PC-3 (cell line): Measurements from ENCODE around the gene PLGLB1. TPM values are rescaled to one million over a fixed set of nuclear protein-coding genes. Genes with fewer than 3 reads are reported as not detected.
"Not testable (repeated sequence)": the region's sequence is repeated elsewhere in the genome, so short reads cannot be mapped to it uniquely, and the experiment has no call there.

ENCODE experiments used
- ATAC-seq: fragments of 200-7000 bp; cut with Tn5 transposase; 2 replicates; pipeline ENCODE4 v1.9.1; 2020; ENCODE audit warnings: mild to moderate bottlenecking, moderate library complexity
- BruUV-seq: library from RNA; stranded (reverse); fragments of 400-500 nt; replicated peaks from 2 replicates; lab custom pipeline; 2021; lab: Mats Ljungman, UMichigan
- CTCF ChIA-PET: fragments of 300-600 bp; sonication (Branson Sonifier 250); formaldehyde crosslinking; loops from one replicate; lab custom pipeline; 2022; ENCODE audit warnings: antibody characterized with exemption; lab: Charles Lee
- POLR2A ChIA-PET: fragments of 300-600 bp; sonication (Branson Sonifier 250); formaldehyde crosslinking; loops from one replicate; lab custom pipeline; 2022; ENCODE audit warnings: antibody characterized with exemption; ENCODE audit not compliant: unreplicated experiment; lab: Charles Lee
- DNase-seq: peaks from one replicate; pipeline ENCODE4 v3.0.0-alpha.2; 2015
- H2AFZ ChIP-seq: fragments of 300-600 bp; sonication (generic); 2 replicates; pipeline ENCODE4 v1.6.0; 2016; ENCODE audit warnings: antibody characterized with exemption, low read length
- H3F3A ChIP-seq: fragments of 300-600 bp; sonication (generic); one replicate; pipeline ENCODE4 v1.6.0; 2017; ENCODE audit warnings: antibody characterized with exemption, low read length, control low read depth, mild to moderate bottlenecking; ENCODE audit not compliant: unreplicated experiment
- H3K27ac ChIP-seq: fragments of 300-600 bp; sonication (generic); 2 replicates; pipeline ENCODE4 v1.5.1; 2016; ENCODE audit warnings: mild to moderate bottlenecking, low read length
- H3K27me3 ChIP-seq: fragments of 300-600 bp; sonication (generic); 2 replicates; pipeline ENCODE4 v1.6.1; 2016; ENCODE audit warnings: low read length, mixed read lengths
- H3K36me3 ChIP-seq: fragments of 300-600 bp; sonication (generic); 2 replicates; pipeline ENCODE4 v1.6.1; 2016; ENCODE audit warnings: low read depth, mixed run types, low read length, mixed read lengths
- H3K4me1 ChIP-seq: fragments of 300-600 bp; sonication (generic); 2 replicates; pipeline ENCODE4 v1.5.1; 2016; ENCODE audit warnings: low read length; ENCODE audit not compliant: insufficient read depth
- H3K4me2 ChIP-seq: fragments of 300-600 bp; sonication (generic); 2 replicates; pipeline ENCODE4 v1.6.0; 2016; ENCODE audit warnings: low read length
- H3K4me3 ChIP-seq: fragments of 300-600 bp; sonication (generic); 2 replicates; pipeline ENCODE4 v1.5.1; 2016; ENCODE audit warnings: mild to moderate bottlenecking, low read length, mixed read lengths
- H3K79me2 ChIP-seq: fragments of 300-600 bp; sonication (generic); 2 replicates; pipeline ENCODE4 v1.6.1; 2017; ENCODE audit warnings: low read length, mixed read lengths
- H3K9ac ChIP-seq: fragments of 300-600 bp; sonication (generic); 2 replicates; pipeline ENCODE4 v1.6.0; 2016; ENCODE audit warnings: mild to moderate bottlenecking, low read length
- H3K9me2 ChIP-seq: fragments of 300-600 bp; sonication (generic); replicated peaks from 2 replicates; pipeline ENCODE4 v1.6.1; 2016; ENCODE audit warnings: mixed run types, low read length, mixed read lengths
- H3K9me3 ChIP-seq: fragments of 300-600 bp; sonication (generic); 2 replicates; pipeline ENCODE4 v1.6.1; 2016; ENCODE audit warnings: low read length, mixed read lengths
- H4K20me1 ChIP-seq: fragments of 300-600 bp; sonication (generic); 2 replicates; pipeline ENCODE4 v1.6.1; 2016; ENCODE audit warnings: low read length, mixed read lengths
- intact Hi-C: fragments of 100-400 bp; cut with micrococcal nuclease; formaldehyde crosslinking; loops from 2 replicates; pipeline ENCODE4 v1.9.0; 2023
- total RNA-seq: library from RNA; depleted of rRNA; stranded (reverse); fragments of >200 nt; gene quantifications from 2 replicates; pipeline ENCODE4 v1.2.3, GENCODE V29; 2014

Gene PLGLB1
- total RNA-seq, 1 experiment from 2014 or later, result 0.62 TPM

DNA sequence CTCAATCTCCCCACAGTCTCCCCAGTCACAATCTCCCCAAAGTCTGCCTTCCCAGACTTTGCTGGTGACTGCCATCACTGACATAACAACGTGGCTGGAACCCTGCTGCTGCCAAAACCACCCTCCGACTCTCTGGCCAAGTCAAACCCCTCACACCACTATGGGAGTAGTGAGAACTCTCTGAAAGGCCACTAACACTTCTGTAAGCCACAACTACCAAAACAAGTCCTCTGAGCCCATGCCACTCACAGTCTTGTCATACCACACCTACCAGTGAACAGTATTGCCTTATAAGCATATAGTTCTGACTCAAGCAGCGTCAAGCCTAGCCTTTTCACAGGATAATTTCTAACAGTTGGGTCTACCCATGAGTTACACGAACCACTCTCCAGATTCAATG is 32.7 kb upstream of the PLGLB1 start:
- H3K9me3 ChIP-seq, H3K9me2 ChIP-seq, DNase-seq, H3K79me2 ChIP-seq, H3K4me3 ChIP-seq, intact Hi-C loops, H4K20me1 ChIP-seq, H3K27me3 ChIP-seq, ATAC-seq, H3K27ac ChIP-seq, CTCF ChIA-PET, H3K9ac ChIP-seq, H3K4me1 ChIP-seq, H3K4me2 ChIP-seq, BruUV-seq, H3F3A ChIP-seq, H3K36me3 ChIP-seq, H2AFZ ChIP-seq, POLR2A ChIA-PET: not testable (repeated sequence)

DNA sequence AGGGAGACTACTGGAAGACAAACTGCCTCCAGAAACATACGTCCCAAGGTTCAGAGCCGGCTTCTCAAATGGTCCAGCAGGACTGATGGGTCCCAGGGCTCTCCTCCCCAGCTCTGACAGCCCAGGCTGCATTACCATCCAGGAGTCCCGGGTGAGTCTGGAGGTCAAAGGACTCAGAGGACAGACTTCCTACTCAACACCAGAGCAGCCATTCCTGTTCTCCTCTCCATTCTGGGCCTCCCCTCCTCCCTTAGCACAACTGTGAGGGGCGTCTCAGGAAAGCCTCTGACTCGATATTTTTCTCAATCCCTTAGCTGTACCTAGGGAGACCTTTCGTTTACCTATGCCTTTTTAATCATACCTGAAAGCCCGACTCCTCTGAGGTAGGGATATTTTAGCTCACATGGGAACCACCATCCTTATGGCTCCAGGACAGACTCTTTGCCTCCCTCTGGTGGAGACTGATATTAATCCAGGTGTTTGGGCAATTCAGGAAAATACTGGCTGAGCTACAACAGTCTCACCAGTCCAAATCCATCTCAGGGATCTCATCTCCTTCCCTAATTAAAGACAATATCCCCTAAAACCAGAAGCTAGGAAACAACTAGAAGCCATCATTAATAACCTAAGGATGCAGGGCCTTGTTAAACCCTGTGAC is 19.8 kb upstream of the PLGLB1 start:
- CTCF ChIA-PET, H2AFZ ChIP-seq, H3K36me3 ChIP-seq, POLR2A ChIA-PET, H3K4me1 ChIP-seq, H3K27me3 ChIP-seq, H3K9ac ChIP-seq, H3F3A ChIP-seq, H3K9me2 ChIP-seq, DNase-seq, BruUV-seq, H3K4me2 ChIP-seq, H3K79me2 ChIP-seq, H4K20me1 ChIP-seq, intact Hi-C loops, H3K27ac ChIP-seq, H3K4me3 ChIP-seq, H3K9me3 ChIP-seq: not testable (repeated sequence)
- ATAC-seq, result peak; percentile 68

DNA sequence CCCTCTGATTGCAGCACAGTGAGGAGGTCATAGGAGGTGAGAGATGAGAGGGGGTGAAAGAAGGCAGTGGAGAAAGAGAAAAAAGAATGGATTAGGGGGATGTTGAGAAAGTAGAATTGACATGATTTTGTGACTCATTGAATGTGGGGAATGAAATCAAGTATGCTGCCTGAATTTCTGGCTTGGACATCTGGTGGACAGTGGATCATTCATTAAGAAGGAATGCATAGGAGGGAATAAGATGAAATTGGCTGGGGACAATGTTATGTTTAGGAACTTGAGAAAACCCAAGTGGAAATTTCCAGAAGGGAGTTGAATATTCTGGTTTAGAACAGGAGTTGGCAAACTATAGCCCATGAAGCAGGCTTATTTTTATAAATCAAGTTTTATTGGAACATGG is 7.0 kb upstream of the PLGLB1 start:
- H3K27ac ChIP-seq, H3K9me3 ChIP-seq, intact Hi-C loops, H4K20me1 ChIP-seq, H2AFZ ChIP-seq, H3K9me2 ChIP-seq, H3K4me3 ChIP-seq, H3F3A ChIP-seq, BruUV-seq, H3K27me3 ChIP-seq, H3K4me2 ChIP-seq, ATAC-seq, H3K79me2 ChIP-seq, H3K36me3 ChIP-seq, DNase-seq, H3K4me1 ChIP-seq, H3K9ac ChIP-seq, CTCF ChIA-PET, POLR2A ChIA-PET: not testable (repeated sequence)

DNA sequence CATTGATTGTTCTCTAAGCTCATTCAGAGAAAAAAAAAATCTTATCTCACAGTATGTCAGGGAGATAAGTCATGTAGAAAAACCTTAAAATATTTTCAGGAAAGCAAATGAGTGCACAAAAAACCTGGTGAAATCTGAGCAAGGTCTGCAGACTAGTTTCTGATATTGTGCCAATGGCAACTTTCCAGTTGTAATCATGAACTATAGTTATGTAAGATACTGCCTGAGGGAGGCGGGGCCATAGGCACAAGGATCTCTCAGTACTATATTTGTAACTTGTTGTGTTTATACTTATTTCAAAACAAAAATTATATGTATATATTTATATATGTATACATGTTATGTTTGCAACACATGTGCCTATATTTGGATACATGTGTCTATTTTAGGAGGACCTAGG is 5.2 kb upstream of the PLGLB1 start:
- H3K9me2 ChIP-seq, H3K4me3 ChIP-seq, BruUV-seq, H3K79me2 ChIP-seq, H3K9ac ChIP-seq, ATAC-seq, H3F3A ChIP-seq, H3K4me1 ChIP-seq, DNase-seq, H2AFZ ChIP-seq, H4K20me1 ChIP-seq, H3K27me3 ChIP-seq, intact Hi-C loops, H3K27ac ChIP-seq, POLR2A ChIA-PET, H3K36me3 ChIP-seq, H3K4me2 ChIP-seq, H3K9me3 ChIP-seq, CTCF ChIA-PET: not testable (repeated sequence)

DNA sequence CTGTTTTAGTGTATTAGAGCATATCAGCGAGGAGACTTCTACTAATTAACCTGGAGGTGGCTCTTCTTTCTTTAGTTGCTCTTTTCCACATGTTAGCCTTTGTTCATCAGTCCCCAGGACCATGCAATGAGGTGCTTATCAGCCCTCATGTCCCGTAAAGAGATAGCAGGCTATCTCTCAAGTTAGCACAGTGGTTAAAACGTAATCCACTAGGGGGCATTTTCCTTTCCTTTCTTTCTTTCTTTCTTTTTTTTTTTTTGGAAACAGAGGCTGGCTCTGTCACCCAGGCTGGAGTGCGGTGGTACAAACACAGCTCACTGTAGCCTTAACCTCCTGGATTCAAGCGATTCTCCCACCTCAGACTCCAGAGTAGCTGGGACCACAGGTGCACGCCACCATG is 4.3 kb upstream of the PLGLB1 start:
- H3K4me1 ChIP-seq, H3K4me3 ChIP-seq, H3K36me3 ChIP-seq, H3K79me2 ChIP-seq, H3K9me2 ChIP-seq, H3K4me2 ChIP-seq, H3K9ac ChIP-seq, H3F3A ChIP-seq, BruUV-seq, POLR2A ChIA-PET, H4K20me1 ChIP-seq, CTCF ChIA-PET, H3K27ac ChIP-seq, DNase-seq, H2AFZ ChIP-seq, intact Hi-C loops, H3K27me3 ChIP-seq, ATAC-seq, H3K9me3 ChIP-seq: not testable (repeated sequence)

DNA sequence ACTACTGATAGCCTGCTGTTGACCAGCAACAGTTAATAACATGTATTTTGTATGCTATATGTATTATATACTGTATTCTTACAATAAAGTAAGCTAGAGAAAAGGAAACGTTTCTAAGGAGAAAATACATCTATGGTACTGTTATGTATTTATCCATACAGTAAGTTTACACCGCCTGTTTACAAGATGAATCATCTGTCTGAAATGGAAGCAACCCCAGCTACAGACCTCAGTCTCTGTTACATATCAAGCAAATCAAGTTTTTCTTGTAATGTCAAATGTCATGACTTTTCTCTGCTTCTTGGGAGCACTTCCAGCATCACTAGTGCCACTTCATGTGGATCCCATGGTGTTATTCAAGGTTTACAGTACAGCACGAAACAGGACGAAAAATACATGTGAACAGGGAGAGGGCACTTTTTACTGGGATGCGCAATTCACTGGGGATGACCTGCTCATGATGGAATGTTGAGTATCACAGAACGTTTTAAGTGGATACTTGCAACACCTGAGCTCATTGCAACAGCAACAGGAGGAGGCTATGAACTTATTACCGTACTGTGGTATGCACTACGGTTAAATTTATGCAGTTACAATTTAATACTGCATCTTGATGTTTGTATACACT is 2.5 kb upstream of the PLGLB1 start:
- BruUV-seq, H3K9ac ChIP-seq, H4K20me1 ChIP-seq, H3K4me1 ChIP-seq, H3K27ac ChIP-seq, H3K9me3 ChIP-seq, H3F3A ChIP-seq, CTCF ChIA-PET, H3K27me3 ChIP-seq, DNase-seq, H3K4me2 ChIP-seq, H3K36me3 ChIP-seq, H2AFZ ChIP-seq, H3K79me2 ChIP-seq, POLR2A ChIA-PET, H3K4me3 ChIP-seq, H3K9me2 ChIP-seq, intact Hi-C loops: not testable (repeated sequence)
- ATAC-seq, result 0 out of 2 replicates have a peak, but pooled peaks have one; percentile 35
